DOHH2 (cell line): Measurements from ENCODE around the gene CCNC.

ENCODE experiments used
- CTCF ChIP-seq: fragments of 200-600 bp; sonication (generic); IDR thresholded peaks from one replicate; pipeline ENCODE4 v1.5.1; 2014; ENCODE audit warnings: antibody characterized with exemption, mild to moderate bottlenecking, low read depth, low read length; ENCODE audit not compliant: poor library complexity, severe bottlenecking
- EZH2phosphoT487 ChIP-seq: fragments of 200-600 bp; sonication (generic); IDR thresholded peaks from 2 replicates; pipeline ENCODE4 v1.6.1; 2017; ENCODE audit warnings: borderline replicate concordance, mild to moderate bottlenecking, antibody characterized with exemption, low read length, moderate library complexity, mixed read lengths

DNA sequence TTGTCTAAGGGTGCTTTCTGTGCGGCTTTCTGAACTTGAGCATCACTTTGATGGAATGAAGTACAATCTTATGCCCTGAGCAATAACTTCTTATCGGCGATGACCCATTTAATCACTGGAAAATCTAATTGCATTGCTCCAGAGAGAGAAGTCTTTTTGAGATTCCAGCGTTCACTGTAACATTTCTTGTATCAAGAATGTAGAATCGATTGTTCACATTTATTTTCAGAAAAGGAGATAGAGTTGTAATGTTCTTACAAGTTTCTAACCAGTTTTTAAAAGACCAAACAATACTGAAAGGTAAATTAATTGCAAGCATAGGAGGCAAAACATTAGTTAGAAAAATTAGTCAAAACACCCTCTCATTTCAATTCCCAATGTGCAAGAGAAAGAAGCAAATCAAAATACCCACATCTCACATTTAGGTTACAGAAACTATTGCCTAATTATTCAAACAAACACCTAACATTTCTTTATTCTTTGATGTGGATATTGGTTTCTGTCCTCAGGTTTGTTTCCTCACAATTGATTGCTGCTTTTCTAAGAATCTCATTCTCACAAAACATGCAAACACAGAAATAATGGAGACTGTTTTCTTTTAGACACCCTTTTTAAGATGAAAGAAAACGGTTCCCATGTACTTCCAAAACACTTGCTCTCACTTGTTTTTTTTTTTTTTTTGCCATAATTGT is 23.4 kb upstream of the CCNC start:
- TF ChIP-seq CTCF (no peak), EZH2phosphoT487 (no peak)
